HG03442 (cell line): ENCODE results near the gene KRT82.
A peak's percentile ranks its signal among the peaks of the same experiment; 100 is the strongest.

Source experiments
- ATAC-seq: cut with Tn5 transposase; IDR thresholded peaks from one replicate; pipeline ENCODE4 v1.9.1; 2021; ENCODE audit warnings: mild to moderate bottlenecking, moderate library complexity; ENCODE audit not compliant: unreplicated experiment

Gene KRT82

DNA sequence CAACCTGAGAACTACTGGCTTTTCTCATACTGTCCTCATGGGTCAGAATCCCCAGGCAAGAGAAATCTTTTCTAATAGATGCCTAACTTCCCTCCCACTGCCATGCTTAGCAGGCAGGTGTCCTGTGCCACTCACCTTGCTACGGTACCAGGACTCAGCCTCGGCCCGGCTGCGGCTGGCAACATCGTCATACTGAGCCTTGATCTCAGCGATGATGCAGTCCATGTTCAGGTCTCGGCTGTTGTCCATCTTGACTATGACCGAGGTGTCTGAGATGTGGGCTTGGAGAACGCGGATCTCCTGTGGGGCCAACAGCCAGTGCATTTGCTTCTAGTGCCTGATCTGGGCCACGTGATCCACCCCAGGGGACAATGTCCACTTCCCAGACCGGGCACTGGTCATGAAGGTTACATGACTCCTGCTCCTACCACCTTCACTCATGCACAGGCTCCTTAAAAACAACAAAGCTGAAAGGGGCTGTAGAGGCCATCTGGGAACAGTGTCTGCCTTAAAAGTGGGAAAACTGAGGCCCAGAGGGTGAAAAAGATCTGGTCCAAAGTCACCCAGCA lies 42.9 kb downstream of the KRT82 start:
- ATAC-seq = no peak

DNA sequence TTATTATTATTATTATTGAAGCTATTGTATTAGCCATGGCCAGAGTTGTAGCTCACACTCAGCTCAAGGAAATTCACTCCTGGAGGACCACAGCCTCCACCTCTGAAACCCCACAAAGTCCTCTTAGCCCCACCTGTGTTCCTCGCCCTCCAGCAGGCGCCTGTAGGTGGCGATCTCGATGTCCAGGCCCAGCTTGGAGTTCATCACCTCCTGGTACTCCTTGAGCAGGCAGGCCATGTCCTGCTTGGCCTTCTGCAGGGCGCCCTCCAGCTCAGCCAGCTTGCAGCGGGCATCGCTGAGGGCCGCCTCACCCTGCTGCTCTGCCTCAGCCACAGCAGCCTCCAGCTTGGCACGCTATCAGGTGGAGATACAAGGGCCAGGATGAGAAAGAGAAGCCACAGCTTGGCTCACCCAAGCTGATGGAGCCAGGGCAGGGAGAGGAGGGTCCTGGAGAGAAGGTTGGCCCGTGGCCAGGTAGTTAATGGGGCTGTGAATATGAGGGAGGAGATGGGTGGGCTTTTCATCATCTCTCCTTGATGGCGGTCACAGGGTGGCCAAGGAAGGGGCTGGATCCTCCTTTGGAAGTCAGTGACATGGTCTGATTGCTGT lies 43.9 kb downstream of the KRT82 start:
- no peak for ATAC-seq

DNA sequence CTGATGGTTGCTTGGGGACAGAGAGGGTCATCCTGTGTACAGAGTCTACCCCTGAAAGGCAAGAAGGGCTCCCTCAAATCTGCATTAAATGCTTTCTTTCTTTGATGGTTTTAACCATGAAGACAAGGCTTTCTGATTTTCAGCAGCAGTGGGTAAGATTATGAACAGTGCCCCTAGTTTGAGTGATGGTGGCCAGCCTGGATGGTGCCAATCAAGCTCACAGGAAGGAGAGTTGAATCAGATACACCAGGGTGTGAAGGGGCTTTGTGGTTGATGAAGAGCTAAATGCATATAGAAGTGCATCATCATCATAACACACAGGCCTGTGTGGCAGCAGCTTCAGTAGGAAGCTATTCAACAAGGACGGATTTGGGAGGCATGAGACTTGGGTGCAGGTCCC lies 44.6 kb downstream of the KRT82 start:
- no peak for ATAC-seq

DNA sequence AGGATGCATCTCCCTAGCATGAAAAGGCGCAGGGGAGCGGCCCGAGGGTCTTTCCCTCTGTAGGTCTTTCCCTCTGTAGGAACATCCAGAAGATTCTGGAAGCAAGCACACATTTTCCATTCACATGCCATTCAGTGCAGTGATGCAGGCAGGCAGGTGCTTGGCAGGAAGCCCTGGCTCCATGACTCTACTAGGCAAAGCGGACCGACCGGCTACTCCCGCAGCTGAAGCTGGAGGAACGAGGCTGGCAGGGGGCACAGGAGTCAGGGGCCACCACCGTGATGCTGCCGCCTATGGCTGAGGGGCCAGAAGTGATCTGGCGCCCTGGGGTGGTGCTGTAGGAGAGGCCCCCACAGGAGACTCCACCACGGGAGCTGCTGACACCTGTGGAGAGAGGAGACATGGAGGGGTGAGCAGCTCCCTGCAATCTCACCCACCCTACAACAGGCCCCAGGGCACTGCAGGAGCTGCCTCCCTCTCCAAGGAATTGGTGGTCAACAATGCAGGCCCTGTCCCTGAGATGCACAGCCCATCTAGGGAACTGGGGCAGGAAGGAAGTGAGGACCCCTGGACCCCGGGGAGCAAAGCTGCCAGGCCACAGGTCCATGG lies 45.4 kb downstream of the KRT82 start:
- ATAC-seq = no peak

DNA sequence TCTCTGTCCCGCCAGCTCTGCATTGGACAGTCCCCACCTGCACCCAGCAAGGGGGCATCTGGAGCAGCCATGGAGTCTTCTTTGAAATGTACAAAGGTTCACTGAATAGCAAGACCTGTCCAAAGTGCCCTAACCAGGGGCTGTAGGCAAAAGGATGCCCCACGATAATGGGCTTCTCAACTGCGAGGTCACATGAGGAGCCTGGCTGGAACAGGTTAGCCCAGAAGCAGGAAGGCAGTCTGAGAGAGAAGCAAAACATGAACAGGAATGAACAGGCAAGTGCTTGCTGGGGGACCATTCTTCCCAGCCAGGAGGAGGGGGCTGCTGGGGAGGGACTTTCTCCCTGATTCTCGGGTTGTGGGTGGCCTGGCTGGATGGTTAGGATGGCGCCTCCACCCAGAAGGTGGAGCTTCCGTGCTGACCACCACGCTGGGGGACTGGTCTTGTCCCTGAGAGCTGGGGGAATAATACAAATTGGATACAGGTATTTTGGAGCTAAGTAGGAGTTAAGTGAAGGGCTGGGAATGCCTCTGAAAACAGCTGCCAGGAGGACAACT lies 46.0 kb downstream of the KRT82 start:
- ATAC-seq = no peak

DNA sequence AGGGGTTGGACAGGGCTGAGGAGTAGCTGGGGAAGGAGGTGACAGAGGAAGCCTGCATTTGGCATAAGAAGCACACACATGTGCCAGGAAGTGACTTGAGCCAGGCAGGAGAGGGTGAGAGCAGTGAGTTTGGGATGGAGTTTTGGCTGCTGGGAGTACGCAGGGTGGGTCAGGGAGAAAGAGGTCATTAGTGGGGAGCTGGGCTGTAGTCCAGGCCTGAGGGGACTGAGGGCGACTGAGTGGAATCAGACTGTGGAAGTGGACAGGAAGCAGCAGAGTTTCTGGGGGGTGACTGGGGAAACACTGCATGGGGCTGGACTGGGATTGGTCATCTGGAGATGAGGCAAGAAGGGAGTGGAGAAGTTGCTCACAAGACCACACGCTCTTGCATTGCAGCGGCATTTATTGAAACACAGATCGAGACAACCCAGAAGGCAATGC lies 46.5 kb downstream of the KRT82 start:
- ATAC-seq = no peak

DNA sequence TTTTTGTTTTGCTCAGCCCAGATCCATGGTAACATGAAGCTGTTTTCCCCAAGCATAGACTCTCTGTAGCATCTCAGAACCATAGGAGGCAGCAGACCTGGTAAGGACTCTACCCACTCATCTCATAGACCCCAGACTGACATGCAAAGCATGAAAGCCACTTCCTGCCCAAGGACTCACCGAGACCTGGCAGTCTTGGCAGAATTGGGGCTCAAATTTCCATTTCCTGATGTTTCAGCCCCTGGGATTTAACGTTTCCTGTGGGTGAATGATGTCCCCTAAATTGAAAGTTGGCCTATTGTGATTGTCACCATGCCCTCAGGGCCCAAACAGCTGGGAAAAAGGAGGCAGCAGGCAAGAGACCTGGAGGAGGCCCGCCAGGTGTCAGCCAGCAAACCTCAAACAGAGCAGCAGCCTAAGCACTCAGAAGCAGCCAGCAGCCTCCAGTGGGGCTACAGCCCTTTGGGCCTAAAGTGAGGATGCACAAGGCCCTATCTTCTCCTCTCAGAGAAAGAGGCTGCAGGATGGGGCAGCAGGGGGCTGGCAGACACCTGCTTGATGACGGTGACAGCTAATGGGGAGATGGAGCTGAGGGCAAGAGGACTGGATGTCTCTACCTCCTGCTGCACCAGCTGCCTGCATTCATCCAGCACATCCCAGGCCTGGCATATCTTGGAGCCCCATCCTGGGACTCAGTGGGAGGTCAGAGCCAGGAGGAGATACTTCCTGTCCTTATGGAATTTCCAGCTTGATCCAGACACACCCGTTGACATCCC lies 47.4 kb downstream of the KRT82 start:
- peak; percentile 91 for ATAC-seq

DNA sequence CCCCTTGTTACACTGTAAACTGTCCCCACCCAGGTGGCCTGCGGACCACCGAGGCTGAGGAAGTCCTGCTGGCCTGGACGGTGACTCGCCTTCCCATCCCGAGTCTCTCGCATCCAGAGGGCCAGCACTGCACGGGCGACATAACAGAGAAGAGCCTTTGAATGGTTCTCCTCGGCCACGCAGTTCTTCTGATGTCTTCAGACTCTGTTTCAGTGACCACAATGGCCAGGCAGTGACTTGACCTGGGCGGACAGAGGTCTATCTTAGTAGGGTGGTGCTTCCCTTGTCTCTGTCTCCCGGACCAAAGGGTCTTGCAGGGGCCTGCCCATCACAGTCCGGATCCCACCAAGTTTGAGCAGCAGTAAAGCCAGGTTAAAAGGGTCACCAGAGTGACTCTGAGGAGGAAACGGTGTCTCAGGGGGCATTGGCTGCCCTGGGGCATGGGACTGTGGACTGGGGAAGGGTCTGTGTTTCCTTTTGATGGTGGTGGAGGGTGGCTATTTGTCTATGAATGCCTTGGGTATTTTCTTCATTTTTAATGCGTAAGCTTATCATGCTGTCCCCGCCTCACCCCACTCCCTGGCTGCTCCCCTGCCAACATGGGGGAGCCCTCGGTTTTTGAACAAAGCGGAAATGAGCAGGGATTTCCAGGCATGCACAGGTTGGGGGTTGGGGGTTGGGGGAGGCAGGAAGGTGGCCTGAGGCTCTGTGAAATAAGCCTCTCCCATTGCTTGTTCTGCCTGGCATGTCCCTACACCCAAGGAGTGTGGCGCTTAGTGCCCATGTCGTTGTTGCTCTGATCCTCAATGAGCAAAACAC lies 49.2 kb downstream of the KRT82 start:
- ATAC-seq = no peak

DNA sequence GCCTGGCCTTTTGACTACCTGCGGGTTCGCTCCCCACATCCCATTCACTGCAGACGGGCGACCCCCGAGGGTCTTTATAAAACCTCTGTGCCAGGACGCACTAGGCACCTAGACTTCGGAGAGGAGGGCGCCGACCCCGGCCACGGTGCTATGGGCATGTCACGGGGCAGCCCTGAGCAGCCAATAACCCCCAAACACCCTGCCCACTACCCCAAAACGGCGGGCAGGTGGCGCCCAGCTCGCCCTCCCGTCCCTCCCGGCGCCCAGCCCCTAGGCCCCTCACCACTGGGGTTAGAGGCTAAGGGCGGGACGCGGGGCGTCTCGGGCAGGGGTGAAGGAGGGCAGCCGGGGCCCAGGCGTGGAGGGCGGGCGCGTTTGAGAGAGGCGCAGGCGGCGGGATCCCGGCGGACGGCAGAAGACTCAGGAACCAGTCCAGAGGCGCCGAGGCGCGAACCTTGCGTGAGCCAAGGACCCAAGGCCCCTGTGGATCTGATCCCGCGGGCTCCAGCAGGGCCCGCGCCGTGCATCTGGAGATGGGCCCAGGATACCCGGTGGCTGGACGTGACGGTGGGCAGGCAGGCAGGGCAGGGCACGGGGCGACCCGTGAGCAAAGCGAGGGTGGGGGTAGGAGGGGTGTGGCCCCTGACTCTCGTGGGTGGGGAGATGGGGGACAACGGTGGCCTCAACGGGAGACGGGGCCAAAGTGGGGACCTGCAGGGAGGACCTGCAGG lies 49.9 kb downstream of the KRT82 start:
- ATAC-seq = no peak

DNA sequence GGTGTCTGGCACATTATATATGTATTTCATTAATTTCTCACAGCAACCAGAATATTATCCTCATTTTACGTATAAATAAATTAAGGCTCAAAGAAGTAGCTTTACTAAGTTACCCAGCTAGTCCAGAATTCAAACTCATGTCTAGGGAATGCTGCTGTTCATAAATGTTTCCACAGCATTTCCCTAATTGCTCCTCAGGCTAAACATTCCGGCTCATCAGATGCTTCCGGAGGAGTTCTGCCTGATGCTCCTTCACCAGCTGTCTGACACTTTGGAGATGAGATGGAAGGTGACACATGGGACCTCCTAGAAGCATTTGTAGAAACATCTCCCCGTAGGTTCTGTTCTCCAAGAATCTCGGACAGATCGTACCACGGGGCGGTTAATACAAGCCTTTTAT lies 51.0 kb downstream of the KRT82 start:
- ATAC-seq = no peak

DNA sequence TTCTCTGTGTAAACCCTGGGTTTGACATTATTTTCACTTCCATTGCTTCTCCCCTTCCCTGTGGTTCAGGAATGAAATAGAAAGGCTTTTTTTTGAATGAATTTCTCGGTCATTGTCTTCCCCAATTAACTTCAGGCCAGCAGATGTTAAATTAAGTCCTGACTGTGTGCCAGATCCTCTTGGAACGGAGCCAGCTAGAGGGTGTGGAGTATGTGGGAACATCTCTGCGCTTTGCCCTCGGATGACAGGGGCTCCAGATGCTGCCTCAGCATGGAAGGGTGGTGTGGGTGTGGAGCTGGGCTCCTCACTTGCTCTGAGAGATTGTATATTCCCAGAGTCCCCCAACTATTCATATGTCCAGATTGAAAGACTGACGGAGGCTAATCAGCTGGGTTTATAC lies 51.9 kb downstream of the KRT82 start:
- no peak for ATAC-seq

DNA sequence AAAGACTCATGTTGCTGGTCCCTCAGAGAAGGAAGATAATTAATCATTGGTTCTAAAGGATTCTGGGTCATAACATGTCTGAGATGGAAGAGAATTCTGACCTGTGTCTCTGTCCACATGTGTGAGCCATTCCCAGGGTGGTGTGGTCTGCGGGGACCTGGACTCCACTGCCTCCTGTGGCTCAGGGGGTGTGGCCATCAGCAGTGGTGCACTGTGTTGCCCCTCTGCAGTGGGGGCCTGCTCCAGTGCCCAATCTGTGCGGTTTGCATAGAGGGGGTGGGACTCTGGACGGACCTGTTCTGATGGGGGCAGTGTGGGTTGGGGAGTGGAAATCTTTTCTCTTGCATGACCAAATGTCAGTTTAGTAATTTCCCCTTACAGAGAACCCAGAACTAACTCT lies 52.4 kb downstream of the KRT82 start:
- ATAC-seq = no peak

DNA sequence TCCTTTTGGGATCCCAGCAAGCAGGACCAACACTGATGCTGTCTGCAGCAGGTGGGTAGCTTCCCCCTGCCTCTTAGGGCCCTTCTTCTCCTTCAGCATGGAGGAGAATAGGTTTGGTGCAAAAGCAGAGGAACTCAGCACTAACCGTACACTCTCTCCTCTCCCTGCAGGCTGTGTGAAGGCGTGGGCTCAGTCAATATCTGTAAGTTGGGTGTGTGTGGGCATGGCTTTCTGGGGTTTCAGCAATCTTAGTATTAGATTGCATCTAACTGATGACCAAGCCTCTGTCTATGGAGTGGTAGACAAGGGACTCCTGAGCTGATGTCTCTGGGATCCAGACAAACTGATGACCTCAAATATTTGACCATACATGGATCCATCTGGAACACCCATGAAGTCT lies 53.2 kb downstream of the KRT82 start:
- no peak for ATAC-seq

DNA sequence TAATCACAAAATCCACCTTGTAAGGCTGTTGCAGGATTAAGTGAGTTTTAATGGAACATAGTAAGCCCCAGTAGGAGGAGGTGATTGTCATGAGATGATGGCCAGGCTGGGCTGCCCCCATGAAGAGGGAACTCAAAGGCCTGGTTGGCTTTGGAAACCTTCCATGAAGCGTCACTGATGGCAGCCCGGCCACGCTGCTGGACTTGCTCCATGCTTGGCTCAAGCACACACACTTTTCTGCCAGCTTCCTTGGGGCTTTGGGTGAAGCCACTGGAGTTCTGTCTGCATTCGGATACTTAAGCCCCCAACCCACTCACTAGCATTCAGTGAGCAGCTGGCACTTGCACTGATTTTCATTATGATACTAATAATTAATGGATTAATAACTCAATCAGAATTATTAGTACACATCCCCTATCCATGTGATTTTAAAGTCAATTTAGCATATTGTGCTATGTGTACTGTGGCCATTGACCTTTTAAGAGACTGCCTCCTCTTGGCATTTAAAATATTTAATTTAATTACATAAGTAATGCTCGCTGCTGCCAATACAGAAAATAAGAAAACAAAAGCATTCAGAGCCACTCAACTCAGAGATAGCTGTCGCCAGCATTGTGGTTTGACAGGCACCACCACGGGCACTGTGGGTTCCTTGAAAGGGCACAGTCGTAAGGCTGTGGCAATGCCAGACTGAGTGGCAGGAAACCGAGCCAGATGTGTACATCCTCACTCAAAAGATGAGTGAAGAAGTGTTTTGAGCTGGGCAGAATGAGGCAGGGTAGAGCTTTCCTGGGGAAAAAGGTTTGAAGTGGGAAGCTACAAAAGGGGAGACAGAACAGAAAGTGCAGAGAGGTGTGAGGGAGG lies 54.7 kb downstream of the KRT82 start:
- no peak for ATAC-seq

DNA sequence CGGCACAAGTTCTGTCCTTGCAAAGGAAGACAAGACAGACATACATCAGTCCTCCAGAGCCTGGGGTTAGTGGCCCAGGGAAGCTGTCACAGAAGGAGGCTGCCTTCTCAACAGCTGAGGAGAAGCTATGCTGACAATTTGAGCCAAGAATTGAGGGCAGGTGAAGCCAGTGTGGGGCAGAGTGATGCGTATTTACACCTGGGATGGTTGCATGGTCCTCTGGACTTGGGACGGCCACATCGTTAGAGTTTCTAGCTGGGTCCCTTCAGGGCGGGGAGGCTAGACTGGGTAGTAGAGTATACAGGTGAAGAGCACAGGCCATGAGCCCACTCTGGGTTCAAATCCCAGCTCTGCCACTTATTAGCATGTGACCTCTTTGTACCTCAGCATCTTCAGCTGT lies 55.3 kb downstream of the KRT82 start:
- ATAC-seq = no peak

DNA sequence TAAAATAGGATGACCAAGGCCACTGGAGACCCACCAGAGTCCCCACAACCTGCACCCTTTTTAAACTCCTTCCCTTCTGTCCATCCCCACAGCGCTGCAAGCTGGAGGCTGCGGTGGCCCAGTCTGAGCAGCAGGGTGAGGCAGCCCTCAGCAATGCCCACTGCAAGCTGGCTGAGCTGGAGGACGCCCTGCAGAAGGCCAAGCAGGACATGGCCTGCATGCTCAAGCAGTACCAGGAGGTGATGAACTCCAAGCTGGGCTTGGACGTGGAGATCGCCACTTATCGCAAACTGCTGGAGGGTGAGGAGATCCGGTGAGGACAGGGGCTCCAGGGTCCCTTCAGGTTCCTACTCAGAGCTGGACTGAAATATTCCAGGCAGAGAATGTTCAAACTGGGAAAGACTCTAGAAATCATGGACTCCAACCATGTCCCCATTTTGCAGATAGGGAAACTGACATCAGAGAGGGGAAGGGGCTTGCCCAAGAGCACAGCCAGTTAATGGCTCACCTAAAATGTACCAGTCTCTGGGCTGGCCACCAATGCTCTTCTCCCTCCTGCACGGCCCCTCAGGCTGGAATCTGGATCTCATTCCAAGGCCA lies 56.0 kb downstream of the KRT82 start:
- no peak for ATAC-seq

DNA sequence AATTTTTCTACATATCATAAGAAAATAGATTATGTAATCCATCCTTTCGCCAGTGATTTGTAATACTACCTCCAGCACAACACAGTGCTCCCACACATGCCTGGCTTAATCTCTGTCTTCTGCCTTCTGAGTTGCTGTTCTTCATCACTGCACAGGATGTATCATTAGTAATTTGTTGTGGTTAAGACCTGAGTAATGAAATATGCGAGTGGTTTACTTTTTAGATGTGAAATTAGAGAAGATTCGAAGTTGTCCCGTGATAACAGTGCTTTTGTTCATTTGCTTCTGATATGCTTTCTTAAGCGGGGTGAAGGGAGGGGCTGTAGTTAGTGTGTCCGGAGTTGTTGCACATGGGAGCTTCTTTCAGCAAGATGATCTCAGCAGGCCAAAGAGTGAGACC lies 56.9 kb downstream of the KRT82 start:
- ATAC-seq = no peak

DNA sequence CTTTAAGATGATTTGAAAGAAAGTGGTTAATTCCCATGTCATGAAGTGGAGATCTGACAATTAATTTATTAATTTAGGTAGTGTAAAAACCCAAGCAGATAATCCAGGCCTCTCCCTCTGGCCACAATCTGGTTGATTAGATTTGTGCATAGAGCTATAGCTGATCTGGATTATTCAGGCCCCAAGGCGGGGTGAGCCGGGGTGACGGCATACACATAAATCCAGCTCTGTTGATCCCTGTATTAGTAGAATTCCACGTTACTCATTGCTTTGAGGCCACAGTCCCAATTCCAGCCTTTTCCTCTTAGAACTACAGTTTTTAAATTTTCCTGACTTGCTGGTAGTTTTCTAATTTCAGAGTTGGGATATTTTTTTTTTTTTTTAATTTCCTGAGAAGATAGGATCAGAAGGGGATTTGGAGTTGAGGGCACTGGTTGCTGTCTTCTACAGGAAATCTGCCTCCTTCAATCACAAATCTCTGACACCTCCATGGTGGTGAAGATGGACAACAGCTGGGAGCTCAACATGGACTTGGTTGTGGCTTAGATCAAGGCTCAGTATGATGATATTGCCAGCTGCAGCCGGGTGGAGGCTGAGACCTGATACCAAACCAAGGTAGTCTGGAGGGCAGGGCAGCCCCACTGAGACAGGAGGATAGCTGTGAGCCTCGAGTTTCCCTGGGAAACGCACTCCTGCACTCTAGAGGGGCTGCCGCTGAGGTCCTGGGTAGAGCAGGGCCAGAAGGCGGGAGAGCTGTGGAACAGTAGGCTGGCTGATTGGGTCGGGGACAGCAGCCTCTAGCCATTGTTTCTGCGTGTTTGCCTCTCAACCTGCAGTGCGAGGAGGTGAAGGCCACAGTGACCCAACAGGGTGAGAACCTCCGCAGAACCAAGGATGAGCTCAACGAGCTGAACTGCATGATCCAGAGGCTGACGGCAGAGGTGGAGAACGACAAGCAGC lies 58.3 kb downstream of the KRT82 start:
- no peak for ATAC-seq
